CD4-positive, alpha-beta T cell treated with Interleukin-6 for 4 hours (primary cell): ENCODE data around the gene GASK1A.

Source experiments
- DNase-seq: peaks from one replicate; pipeline ENCODE4 v3.0.0-alpha.2; 2020; ENCODE audit warnings: mixed read lengths

Gene GASK1A

DNA sequence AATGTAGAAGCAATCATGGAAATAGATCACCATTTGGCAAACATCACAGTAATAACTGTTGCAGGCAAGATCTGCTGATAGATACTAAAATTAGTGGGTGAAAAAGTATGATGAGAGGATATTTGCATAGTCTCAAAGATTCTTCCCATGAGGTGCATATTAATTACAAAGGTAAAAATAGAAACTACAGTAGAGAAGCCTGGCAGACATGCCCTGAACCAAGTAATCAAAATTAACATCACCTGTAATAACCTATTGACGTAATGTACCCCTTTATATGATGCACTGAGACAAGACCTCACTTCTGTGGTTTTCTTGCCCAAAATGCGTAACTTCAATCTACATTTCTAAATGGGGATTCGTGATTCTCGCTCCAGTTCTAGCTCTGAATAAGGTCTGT is 112.4 kb downstream of the GASK1A start:
- DNase-seq: no peak

DNA sequence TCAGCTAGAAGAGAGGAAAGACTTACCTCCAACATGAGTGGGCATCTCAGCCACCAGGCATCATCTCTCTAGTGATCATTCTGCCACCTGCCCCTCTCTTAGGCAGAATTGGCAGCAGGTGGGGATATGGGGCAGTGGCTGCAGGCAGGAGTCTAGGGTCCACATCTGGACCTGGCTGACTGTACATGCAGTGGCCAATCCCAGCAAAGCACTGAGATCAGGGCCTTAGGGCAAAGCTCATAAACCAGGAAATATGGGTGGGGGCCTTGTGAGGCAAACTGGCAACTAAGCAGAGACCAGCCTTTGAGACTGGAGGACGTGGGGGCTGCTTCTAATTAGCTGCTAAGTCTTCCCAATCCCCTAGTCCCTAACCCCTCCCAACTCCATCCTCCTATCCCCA is 113.9 kb downstream of the GASK1A start:
- DNase-seq: no peak

DNA sequence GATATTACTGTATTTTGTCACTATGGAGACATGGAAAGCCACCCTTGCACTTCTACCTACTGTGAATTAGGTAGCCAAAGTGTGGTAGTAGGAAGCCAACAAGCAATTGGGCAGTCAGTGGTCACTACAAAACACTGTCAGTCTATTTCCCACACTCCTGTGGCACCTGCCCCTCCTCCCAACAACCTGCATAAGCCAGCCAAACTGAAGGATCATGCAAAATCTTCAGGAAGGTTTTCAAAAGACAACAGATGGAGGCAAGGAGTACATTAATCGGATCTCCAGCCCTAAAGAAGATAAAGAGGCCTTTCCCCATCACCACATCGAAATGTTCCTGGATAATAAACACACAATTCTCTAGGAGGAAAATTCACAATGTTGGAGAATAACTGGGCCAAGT is 114.9 kb downstream of the GASK1A start:
- no peak for DNase-seq

DNA sequence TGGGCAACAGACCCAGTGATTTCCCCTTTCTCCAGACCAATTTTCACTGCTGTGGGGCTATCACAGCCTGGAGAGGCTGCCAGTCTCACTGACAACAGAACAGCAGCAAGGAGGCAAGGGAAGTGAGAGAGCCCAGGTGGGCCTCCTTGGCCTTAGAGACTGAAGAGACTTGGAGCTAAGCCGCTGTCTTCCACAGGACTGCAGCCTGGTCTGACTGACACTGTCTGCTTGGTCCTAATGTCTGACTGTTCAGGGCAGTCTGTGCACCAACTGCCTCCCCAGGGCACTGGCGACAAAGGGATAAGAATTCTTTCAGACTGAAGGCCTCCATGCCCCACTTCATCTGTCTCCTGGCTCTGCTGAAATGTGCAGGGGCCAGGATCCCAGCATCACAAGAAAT is 115.3 kb downstream of the GASK1A start:
- DNase-seq: no peak

DNA sequence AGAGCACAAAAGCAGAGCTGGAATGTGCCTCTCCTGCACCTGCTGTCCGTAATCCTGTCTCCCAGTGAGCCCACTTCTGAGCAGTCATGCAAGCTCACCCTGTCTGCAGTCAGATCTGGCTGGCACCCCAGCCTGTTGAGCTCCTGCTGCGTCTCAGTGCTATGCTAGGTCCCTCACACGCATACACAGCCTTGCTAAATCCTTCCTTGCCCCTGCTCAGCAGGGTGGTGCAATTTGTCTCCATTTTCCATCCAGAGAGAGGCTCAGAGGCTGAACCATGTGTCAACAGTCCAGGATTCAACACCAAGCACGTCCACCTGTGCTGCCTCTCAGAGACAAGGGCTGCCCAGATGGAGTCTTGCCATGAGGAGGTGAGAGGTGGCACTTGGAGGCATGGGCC is 115.7 kb downstream of the GASK1A start:
- no peak for DNase-seq

DNA sequence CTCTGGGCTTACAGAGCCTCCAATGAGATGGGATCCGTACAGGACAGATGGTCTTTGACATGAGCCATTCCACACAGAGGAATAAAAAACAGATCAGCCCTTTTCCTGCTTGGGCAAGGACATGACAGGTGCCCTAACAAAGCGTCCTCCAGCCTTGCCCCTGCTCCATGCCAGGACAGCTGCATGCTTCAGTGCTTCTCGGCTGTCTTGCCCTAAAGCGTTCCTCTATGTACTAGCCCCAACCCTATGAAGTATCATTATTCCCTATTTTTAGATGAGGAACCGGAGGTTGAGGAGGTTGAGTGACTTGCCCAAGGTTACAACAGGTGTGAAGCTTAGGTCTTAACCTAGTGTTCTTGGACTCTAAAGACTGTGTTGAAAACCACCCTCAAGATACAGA is 116.3 kb downstream of the GASK1A start:
- no peak for DNase-seq

DNA sequence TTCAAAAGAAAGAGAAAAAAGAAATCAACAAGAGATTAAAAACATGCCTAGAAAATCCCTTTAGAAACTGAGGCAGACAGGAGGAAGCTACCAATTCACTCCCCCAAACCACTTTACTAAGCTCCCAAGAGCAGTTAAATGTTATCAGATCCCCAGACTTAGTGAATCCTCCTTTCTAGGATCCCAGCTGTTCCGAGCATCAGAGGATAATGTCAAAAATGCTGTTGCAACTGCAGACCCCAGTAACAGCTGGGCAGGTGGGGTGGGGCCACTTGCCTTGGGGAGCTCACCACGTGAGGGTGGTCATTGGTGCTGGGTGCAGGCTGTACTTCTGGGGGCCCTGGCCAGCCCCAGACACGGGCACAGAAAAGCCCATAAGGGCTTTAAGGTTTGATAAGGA is 117.7 kb downstream of the GASK1A start:
- DNase-seq: no peak

DNA sequence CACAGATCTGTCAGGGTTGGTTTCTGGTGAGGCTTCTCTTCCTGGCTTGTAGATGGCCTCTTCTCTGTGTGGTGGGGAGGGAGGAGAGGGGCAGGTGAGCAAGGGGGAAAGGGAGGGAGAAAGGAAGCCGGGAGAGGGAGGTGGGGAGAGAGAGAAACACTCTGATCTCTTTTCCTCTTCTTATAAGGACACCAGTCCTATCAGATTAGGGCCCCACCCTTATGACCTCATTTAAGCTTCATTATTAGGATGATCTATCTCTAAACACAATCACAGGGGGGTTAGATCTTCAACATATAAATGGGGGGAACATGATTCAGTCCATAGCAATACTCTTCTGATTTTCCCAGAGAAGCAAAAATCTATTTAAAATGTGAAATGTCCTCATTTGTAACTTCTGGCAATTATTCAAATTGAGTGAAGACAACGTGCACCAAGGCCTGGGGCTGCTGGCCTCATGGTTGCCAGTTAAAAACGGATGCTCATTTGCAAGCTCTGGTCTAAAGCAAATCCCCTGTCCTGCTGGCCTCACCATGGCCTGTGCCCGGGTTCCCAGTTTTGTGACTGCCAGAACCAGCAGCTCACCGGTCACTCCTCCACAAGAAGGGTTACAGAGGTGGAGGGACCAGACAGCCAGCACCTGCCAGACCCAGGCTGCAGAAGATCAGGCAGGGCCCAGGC is 118.4 kb downstream of the GASK1A start:
- no peak for DNase-seq

DNA sequence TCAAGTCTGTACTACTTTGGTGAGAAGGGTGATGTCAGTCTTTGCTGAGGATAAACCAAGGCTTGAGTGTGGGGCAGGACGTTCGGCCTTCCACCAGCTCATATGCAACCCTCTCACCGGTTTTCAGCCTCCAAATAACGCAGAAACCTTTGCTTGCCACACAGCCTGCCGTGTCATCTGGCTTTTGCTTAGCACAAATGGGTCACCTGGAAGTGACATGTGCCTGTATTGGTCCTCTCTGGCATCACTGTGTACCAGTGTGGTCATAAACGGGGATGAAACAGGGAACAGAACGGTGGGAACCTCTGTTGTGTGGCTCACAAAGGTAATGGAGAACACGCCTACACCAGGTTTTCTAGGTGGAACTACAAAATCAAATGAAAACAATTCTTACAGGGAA is 119.7 kb downstream of the GASK1A start:
- no peak for DNase-seq

DNA sequence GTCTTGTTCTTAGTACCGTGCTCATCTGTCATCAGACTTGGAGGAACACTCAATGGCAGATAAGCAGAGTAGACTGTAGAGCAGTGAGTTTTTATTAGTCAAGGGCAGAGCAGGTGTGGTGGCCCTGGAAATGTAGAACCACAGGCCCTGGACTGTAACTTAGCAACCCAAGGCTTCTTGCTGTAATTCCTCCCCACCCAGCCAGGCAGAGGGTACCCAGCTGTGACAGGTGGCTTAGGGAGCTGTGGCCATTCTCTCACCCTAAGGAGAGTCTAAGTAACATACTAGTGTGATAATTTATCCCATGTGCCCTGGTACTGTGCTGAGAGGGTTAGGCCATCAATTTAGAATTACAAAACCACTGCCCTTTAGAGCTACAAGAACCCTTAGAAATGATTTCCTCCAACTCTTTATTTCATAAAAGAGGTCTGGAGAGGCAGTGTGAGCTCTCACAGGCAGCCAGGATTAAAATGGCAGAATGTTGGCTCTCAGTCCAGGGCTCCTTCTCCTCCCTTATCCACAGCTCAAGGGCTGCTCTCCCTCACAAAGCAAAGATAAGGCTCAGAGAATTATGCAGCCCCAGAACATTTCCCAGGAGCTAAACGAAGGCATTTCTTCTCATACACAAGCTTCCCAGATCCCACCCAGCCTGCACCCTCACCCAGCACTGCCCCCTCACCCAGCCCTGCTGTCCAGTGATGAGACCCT is 123.8 kb downstream of the GASK1A start:
- DNase-seq: no peak

DNA sequence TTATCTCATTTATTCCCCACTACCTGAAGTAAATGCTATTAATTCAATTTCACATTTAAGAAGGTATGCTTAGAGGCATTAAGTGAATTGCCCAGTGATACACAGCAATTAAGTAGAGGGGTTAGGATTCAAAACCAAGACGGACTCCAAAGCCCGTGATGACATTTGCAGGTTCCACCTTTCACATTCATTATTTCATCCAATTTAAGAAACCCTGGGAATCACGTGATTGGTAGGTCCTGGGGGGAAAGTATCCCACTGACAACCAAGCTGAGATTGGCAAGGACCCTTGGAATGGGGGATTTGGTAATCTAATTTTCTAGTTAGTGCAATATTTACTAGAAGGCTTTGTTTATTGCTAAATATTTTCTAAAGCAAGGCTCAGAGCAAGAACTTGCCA is 124.9 kb downstream of the GASK1A start:
- DNase-seq: no peak

DNA sequence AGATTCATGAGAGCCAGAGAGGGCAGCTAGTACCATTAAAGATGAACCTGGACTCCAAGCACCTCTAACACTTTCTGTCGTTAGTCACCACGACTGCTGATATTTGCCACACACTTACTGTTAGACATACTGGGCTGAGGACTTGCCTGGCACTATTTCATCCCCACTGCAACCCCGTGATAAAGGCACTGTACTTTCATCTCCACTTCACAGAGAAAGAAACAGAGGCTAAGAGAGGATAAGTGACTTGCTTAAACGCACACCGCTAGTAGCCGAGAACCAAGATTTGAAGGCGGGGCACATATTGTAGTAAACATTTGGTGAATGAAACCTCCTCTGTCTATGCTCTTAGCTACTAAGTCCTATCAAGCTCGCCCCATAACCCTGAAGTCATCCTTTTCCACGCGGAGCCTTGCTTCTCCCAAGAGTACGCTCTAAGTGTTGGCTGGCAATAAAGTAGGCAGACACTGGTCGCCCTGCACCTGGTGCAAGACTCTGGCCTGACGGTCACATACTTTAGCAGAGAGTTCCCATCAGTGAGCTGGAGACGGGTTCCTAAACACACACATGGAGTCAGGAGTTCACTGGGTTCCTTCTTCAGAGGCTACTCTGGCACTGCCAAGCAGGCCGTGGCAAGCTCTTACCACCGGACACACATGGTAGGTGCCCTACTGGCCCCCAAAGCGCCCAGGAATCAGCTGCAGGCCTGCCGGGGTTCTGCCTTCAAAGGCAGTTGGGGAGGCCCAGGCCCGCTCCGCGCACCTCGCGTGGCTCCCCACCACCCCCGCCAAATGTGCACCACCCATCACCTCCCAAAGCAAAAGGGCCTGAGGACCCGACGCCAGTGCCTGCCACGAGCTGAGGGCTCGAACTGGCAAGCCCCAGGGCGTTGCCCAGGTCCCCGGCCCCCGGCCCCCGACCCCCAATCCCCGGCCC is 125.8 kb downstream of the GASK1A start:
- DNase-seq: no peak

DNA sequence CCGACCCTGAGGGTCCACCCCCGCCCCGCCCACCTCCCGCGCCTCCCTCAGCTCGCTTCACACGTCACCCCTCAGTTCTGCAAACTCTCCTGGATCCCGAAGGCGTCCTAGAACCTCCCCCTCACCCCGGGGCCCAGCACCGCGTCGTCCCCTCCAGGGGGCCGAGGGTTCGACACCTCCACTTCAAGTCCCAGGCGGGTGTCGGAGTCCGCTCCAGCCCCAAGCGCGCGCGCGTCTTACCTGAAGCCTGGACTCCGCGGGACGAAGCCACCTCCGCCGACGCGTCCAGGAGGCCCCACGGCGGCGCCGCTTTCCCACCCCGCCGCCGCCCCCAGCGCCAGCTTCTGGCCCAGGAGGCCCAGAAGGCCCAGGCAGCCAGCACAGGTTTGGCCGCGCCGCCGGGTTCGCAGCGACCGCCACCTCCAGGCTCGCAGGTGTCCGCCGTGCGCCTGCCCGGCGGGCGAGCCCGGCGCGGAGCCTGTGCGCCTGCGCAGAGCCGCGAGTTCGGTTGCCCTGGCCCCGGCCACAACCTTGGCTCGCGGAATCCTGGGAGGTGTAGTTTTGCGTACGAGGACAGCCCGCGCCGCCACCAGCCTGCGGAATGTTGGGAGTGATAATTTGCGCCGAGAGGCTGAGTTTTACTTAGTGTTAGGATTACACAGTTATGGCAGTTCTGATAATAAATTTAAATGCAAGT is 126.6 kb downstream of the GASK1A start, which contains the start of gene POMGNT2:
Gene POMGNT2, minus strand, starts transcription at position 484 of the 697 bp plus-strand sequence. CDS start 24,648 bp downstream, outside the sequence.
- DNase-seq: peak; percentile 93

DNA sequence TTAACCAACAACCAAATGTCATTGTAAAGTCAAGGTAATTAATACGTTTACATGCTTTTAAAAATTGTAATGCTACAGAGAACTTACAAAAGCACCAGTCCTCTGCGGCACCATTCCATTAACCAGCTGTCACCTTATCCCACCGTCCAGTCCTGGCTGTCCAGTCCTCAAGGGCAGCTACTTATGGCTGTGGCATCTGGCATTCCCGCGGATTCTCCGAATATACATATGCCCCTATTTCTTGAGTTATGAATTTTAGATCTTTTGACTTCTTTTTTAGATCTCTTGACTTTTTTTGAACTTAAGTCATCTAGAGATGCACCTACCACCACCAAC is 127.2 kb downstream of the GASK1A start:
- no peak for DNase-seq
